A549 (cell line): ENCODE data around the gene SNX5. TPM values are rescaled to one million over a fixed set of nuclear protein-coding genes. Genes with fewer than 3 reads are reported as not detected.

Experiments used
- ATAC-seq, 2 experiments: fragments of 200-7000 bp in 1 of 2; fragments of >200 bp in 1 of 2; cut with Nextera tagmentation in 1 of 2; cut with Tn5 transposase in 1 of 2; 3 replicates each; pipeline versions ENCODE4 v1.8.0 to v1.9.1; 2018 to 2020; ENCODE audit warnings: mild to moderate bottlenecking in 1 of 2, moderate library complexity in 1 of 2
- CTCF ChIA-PET: fragments of 300-600 bp; sonication (Branson Sonifier 250); formaldehyde crosslinking; extraction: SDS; loops from one replicate; lab custom pipeline; 2021; ENCODE audit warnings: antibody characterized with exemption, inconsistent platforms; lab: Yijun Ruan, JAX
- POLR2A ChIA-PET: fragments of 350-600 bp; formaldehyde crosslinking; extraction: SDS; loops from one replicate; lab custom pipeline; 2021; ENCODE audit warnings: antibody characterized with exemption, inconsistent platforms; lab: Yijun Ruan, JAX
- DNase-seq, 2 experiments: peaks; one replicate each; pipeline versions ENCODE4 v3.0.0 to v3.0.0-alpha.2; 2011 to 2016; ENCODE audit warnings: low read depth in 1 of 2, low spot score in 1 of 2
- FAIRE-seq: peaks from 2 replicates; lab custom pipeline; 2011; peaks lifted over from hg19 to GRCh38; lab: Jason Lieb, UNC
- H3K27ac ChIP-seq, 2 experiments: fragments of >200 bp; sonication (Bioruptor Twin); formaldehyde crosslinking; 3 replicates each; pipeline ENCODE4 v1.5.1; 2016 to 2017
- H3K4me1 ChIP-seq: fragments of >200 bp; sonication (Bioruptor Twin); formaldehyde crosslinking; 3 replicates; pipeline ENCODE4 v1.6.1; 2016
- H3K4me2 ChIP-seq: fragments of >200 bp; sonication (Bioruptor Twin); formaldehyde crosslinking; 3 replicates; pipeline ENCODE4 v1.6.1; 2016
- H3K4me3 ChIP-seq: fragments of >200 bp; sonication (Bioruptor Twin); formaldehyde crosslinking; 3 replicates; pipeline ENCODE4 v1.5.1; 2016
- H3K9me3 ChIP-seq: fragments of >200 bp; sonication (Bioruptor Twin); formaldehyde crosslinking; 3 replicates; pipeline ENCODE4 v1.6.1; 2016
- CBX2 ChIP-seq: fragments of 200-600 bp; sonication (generic); IDR thresholded peaks from 2 replicates; pipeline ENCODE4 v1.6.1; 2016; ENCODE audit warnings: low read depth, mild to moderate bottlenecking, borderline replicate concordance
- CTCF ChIP-seq: fragments of >200 bp; sonication (Bioruptor Twin); formaldehyde crosslinking; IDR thresholded peaks from 3 replicates; pipeline ENCODE4 v1.5.1; 2016
- ELK1 ChIP-seq: fragments of 150-350 bp; IDR thresholded peaks from 2 replicates; pipeline ENCODE4 v1.6.1; 2014; ENCODE audit warnings: low read depth, mild to moderate bottlenecking, low read length
- ESRRA ChIP-seq: fragments of 150-350 bp; IDR thresholded peaks from 2 replicates; pipeline ENCODE4 v1.6.1; 2014; ENCODE audit warnings: mild to moderate bottlenecking, low read length, borderline replicate concordance
- HDAC2 ChIP-seq: fragments of 200-600 bp; sonication (generic); IDR thresholded peaks from 2 replicates; pipeline ENCODE4 v1.6.1; 2016
- HEYL ChIP-seq: fragments of 250-450 bp; sonication (Bioruptor Pico); IDR thresholded peaks from 2 replicates; pipeline ENCODE4 v1.8.0; 2021; ENCODE audit warnings: mild to moderate bottlenecking, moderate library complexity
- JUN ChIP-seq, 2 experiments: fragments of >200 bp; sonication (Bioruptor Twin); formaldehyde crosslinking; IDR thresholded peaks; 2 replicates in 1 of 2; 3 replicates in 1 of 2; pipeline ENCODE4 v1.6.1; 2016 to 2017
- KDM1A ChIP-seq: fragments of 200-600 bp; sonication (generic); IDR thresholded peaks from 2 replicates; pipeline ENCODE4 v1.6.1; 2016; ENCODE audit warnings: low read depth, mild to moderate bottlenecking
- KDM5A ChIP-seq: fragments of 200-600 bp; sonication (generic); IDR thresholded peaks from 2 replicates; pipeline ENCODE4 v1.6.1; 2016; ENCODE audit warnings: antibody characterized with exemption, mild to moderate bottlenecking
- MAX ChIP-seq: IDR thresholded peaks from 2 replicates; pipeline ENCODE4 v1.6.1; 2012
- MYC ChIP-seq: IDR thresholded peaks from 2 replicates; pipeline ENCODE4 v1.6.1; 2012; ENCODE audit warnings: mild to moderate bottlenecking, inconsistent platforms, low read length, improper control_type of control experiment, borderline replicate concordance
- NFE2L2 ChIP-seq: fragments of 150-350 bp; conservative IDR thresholded peaks from 2 replicates; pipeline ENCODE4 v1.6.1; 2014; ENCODE audit warnings: low read length
- NPAS2 ChIP-seq: fragments of 250-450 bp; sonication (Bioruptor Pico); IDR thresholded peaks from 2 replicates; pipeline ENCODE4 v1.8.0; 2022; ENCODE audit warnings: mild to moderate bottlenecking, moderate library complexity, borderline replicate concordance
- PHF8 ChIP-seq: fragments of 200-600 bp; sonication (generic); IDR thresholded peaks from 2 replicates; pipeline ENCODE4 v1.6.1; 2016; ENCODE audit warnings: low read depth, mild to moderate bottlenecking, antibody characterized with exemption, moderate library complexity, borderline replicate concordance
- RCOR1 ChIP-seq: fragments of 150-350 bp; IDR thresholded peaks from 2 replicates; pipeline ENCODE4 v1.6.1; 2014; ENCODE audit warnings: antibody characterized with exemption, low read length, low read depth
- RFX5 ChIP-seq: fragments of 450-650 bp; IDR thresholded peaks from 2 replicates; pipeline ENCODE4 v1.7.1; 2014; ENCODE audit warnings: antibody characterized with exemption, mild to moderate bottlenecking, moderate library complexity
- SMC3 ChIP-seq: fragments of >200 bp; sonication (Bioruptor Twin); formaldehyde crosslinking; IDR thresholded peaks from 3 replicates; pipeline ENCODE4 v1.6.1; 2018; ENCODE audit warnings: inconsistent platforms
- ZC3H11A ChIP-seq: fragments of 450-650 bp; IDR thresholded peaks from 2 replicates; pipeline ENCODE4 v1.6.1; 2014; ENCODE audit warnings: antibody characterized with exemption, mild to moderate bottlenecking
- WGBS: methylation state at CpG from one replicate; pipeline ENCODE4 v1.1.6; 2017; ENCODE audit errors: missing lambda C conversion rate; 5-methylcytosine and 5-hydroxymethylcytosine counted together
- polyA plus RNA-seq, 4 experiments: library from polyadenylated mRNA; depleted of rRNA in 3 of 4; stranded (reverse); fragments of >200 nt; fragmentation: RNase III in 1 of 4; extraction: RNeasy Plus Mini Kit Qiagen cat#74134 plus additional on column Dnase treatment in 1 of 4; gene quantifications; 2 replicates in 3 of 4; 3 replicates in 1 of 4; pipeline ENCODE4 v1.2.3, GENCODE V29; 2011 to 2017
- TF ChIP-seq, protein P1 (sequence below): fragments of 250-450 bp; sonication (Bioruptor Pico); IDR thresholded peaks from 2 replicates; pipeline ENCODE4 v1.5.0; 2021; ENCODE audit warnings: mild to moderate bottlenecking, moderate library complexity, borderline replicate concordance

The SNX5 gene
- polyA plus RNA-seq, 2 of the 4 experiments (the other 2 are of a cell fraction): 225 to 342 TPM

DNA sequence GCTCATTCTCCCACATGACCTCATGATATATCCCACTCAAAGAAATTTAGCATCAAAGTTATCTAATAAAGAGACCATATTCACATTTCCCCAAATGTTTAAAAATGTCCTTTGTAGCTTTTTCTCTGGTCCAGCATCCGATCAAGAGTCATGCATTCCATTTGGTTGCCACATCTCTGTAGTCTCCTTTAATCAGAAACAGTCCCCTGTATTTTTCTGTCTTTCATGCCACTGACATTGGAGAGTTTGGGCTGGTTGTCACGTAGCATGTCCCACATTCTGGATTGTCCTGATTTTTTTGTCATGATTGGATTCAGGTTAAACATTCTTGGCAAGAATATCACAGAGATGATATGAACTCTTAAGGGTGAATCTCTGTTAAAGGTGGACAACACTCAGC, 55.7 kb downstream of the SNX5 start (continued):
- TF ChIP-seq ESRRA: no peak

DNA sequence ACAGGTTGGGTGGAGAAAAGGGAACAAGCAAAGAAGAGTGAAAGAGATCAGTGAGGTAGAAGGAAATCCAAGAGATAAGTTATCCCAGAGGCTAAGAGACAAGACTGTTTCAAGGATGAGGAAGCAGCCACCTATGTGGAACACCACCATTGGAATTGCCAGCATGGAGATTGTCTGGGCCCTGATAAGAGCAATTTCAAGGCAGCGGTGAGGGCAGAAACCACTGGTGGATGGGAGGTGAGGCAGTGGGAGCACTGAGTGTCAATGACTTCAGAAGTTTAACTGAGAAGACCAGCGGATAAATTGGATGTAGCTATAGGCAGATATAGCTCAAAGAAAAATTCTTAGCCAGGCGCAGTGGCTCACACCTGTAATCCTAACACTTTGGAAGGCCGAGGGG, 56.7 kb downstream of the SNX5 start:
- H3K27ac ChIP-seq: no peak overlapping the region
- H3K9me3 ChIP-seq: no peaks in the 10 kb centered on the region
- no peaks in the 10 kb centered on the region for H3K4me1 ChIP-seq
- FAIRE-seq (no peak), ATAC-seq (no peak), DNase-seq (no peak)
- no peak for TF ChIP-seq NFE2L2
- TF ChIP-seq RCOR1: no peak
- TF ChIP-seq HEYL (CRISPR knock-in tag): no peak
- TF ChIP-seq MAX: no peak
- TF ChIP-seq JUN (IDR thresholded peaks at IDR 0.05): no peak
- TF ChIP-seq CBX2: no peak
- TF ChIP-seq CTCF: no peak
- TF ChIP-seq KDM5A: no peak
- TF ChIP-seq SMC3: no peak
- 61% methylated on average over 4 of the region's 4 CpGs for WGBS
- no peak overlapping the region for H3K4me2 ChIP-seq
- CTCF ChIA-PET: interaction anchor here (1.0 to 1.3 kb wide), 4 partner anchors 13 to 229 kb away, joined by 3 to 4 read pairs (median 3); partner anchors contain the start of gene RRBP1
- H3K4me3 ChIP-seq: no peak overlapping the region
- POLR2A ChIA-PET: no interaction called here

DNA sequence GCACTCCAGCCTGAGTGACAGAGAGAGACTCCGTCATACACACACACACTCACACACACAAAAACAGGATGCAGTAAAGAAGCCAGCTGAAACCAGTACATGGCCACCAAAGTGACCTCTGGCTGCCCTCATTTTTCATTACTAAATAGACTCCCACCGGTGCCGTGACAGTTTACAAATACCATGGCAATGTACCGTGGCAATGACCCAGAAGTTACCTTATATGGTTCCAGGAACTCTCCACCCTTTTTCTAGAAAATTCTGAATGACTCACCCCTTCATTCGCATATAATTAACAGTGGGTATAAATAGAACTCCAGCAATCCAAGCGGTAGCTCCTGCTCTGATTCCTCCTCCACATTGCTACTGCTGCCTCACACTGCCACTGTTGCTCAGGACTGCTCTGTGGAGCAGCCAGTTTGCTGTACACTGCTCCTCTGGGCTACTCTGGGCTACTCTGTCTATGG, 57.7 kb downstream of the SNX5 start:
- TF ChIP-seq HEYL (CRISPR knock-in tag) (no peak), RFX5 (no peak), HDAC2 (no peak), SMC3 (no peak), NPAS2 (no peak), CBX2 (no peak), ZC3H11A (no peak), NFE2L2 (no peak), MYC (no peak)
- TF ChIP-seq, protein P1, sequence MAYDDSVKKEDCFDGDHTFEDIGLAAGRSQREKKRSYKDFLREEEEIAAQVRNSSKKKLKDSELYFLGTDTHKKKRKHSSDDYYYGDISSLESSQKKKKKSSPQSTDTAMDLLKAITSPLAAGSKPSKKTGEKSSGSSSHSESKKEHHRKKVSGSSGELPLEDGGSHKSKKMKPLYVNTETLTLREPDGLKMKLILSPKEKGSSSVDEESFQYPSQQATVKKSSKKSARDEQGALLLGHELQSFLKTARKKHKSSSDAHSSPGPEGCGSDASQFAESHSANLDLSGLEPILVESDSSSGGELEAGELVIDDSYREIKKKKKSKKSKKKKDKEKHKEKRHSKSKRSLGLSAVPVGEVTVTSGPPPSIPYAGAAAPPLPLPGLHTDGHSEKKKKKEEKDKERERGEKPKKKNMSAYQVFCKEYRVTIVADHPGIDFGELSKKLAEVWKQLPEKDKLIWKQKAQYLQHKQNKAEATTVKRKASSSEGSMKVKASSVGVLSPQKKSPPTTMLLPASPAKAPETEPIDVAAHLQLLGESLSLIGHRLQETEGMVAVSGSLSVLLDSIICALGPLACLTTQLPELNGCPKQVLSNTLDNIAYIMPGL (CRISPR knock-in tag): no peak
- 59% methylated on average over 6 of the region's 6 CpGs for WGBS

GRCh38 chr20:17909869-17910321, 58.7 kb downstream of the SNX5 start:
- no peak overlapping the region for H3K4me2 ChIP-seq
- H3K4me3 ChIP-seq: no peak overlapping the region
- POLR2A ChIA-PET: no interaction called here
- no peak overlapping the region for H3K27ac ChIP-seq
- H3K4me1 ChIP-seq: no peaks in the 10 kb centered on the region
- CTCF ChIA-PET: interaction anchor here (0.6 kb wide), 1 partner anchor 1134 kb away, joined by 3 read pairs; no protein-coding TSS in a partner anchor
- FAIRE-seq: no peak
- TF ChIP-seq PHF8 (no peak), ELK1 (no peak), HDAC2 (no peak), CTCF (no peak), ZC3H11A (no peak), KDM1A (no peak)
- no peaks in the 10 kb centered on the region for H3K9me3 ChIP-seq
- 73% methylated on average over 4 of the region's 4 CpGs for WGBS
- no peak for DNase-seq
- ATAC-seq: no peak; a peak in 1 of 6 replicates

More for the DNA sequence above, 57.7 kb downstream of the SNX5 start:
- H3K27ac ChIP-seq: no peak overlapping the region
- no peaks in the 10 kb centered on the region for H3K4me1 ChIP-seq
- no peaks in the 10 kb centered on the region for H3K9me3 ChIP-seq
- ATAC-seq: peak; percentile 36 to 64; a peak in 3 of 6 replicates
- no peak overlapping the region for H3K4me2 ChIP-seq
- no peak for DNase-seq
- ChIA-PET CTCF (interaction anchor here (0.6 to 1.3 kb wide), 4 partner anchors 22 to 1133 kb away, joined by 3 read pairs; partner anchors contain the start of gene RRBP1), POLR2A (no interaction called here)
- H3K4me3 ChIP-seq: no peak overlapping the region
- FAIRE-seq: no peak
